HG03103 (cell line): Measurements from ENCODE around the gene RORC.

Experiments used
- ATAC-seq: cut with Tn5 transposase; IDR thresholded peaks from one replicate; pipeline ENCODE4 v1.9.1; 2021; ENCODE audit warnings: low read depth; ENCODE audit not compliant: unreplicated experiment

RORC gene

GRCh38 chr1:151829352-151830046 lies 2.1 kb downstream of the RORC start:
- ATAC-seq = no peak

DNA sequence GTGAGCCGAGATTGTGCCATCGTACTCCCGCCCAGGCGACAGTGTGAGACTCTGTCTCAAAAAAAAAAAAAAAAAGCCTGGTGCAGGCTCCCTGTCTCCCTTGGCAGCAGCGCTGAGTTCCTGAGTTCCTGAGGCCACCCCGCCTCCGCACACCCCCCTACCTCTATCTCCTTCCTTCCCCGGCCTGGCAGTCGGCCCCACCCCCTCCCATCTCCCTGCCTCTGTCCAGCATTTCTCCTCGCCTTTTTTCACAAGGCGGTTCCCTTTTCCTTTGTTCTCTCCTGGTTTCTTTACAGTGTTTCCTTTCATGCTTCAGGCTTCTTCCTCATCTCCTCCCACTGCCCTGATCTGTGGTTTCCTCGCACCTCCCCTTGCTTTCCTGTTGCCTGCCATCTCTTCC lies 2.7 kb downstream of the RORC start:
- ATAC-seq = no peak

- ATAC-seq = no peak
These were observed 3.7 kb downstream of the RORC start for GRCh38 chr1:151827853-151828252.

GRCh38 chr1:151825751-151826660 lies 5.6 kb downstream of the RORC start:
- ATAC-seq = no peak

- ATAC-seq = no peak
These were observed 6.4 kb downstream of the RORC start for GRCh38 chr1:151825204-151825603.

- ATAC-seq = no peak
These were observed 8.4 kb downstream of the RORC start for GRCh38 chr1:151823175-151823574.

- ATAC-seq = no peak
These were observed 9.2 kb downstream of the RORC start for GRCh38 chr1:151822404-151822803.

- no peak for ATAC-seq
These were observed 10.7 kb downstream of the RORC start for GRCh38 chr1:151820940-151821339.

- ATAC-seq = no peak
These were observed 11.5 kb downstream of the RORC start for GRCh38 chr1:151819976-151820623.

- no peak for ATAC-seq
These were observed 12.3 kb downstream of the RORC start for GRCh38 chr1:151819227-151819835.

GRCh38 chr1:151817353-151817730 lies 14.3 kb downstream of the RORC start:
- no peak for ATAC-seq

GRCh38 chr1:151816548-151817352 lies 14.9 kb downstream of the RORC start:
- ATAC-seq = no peak

DNA sequence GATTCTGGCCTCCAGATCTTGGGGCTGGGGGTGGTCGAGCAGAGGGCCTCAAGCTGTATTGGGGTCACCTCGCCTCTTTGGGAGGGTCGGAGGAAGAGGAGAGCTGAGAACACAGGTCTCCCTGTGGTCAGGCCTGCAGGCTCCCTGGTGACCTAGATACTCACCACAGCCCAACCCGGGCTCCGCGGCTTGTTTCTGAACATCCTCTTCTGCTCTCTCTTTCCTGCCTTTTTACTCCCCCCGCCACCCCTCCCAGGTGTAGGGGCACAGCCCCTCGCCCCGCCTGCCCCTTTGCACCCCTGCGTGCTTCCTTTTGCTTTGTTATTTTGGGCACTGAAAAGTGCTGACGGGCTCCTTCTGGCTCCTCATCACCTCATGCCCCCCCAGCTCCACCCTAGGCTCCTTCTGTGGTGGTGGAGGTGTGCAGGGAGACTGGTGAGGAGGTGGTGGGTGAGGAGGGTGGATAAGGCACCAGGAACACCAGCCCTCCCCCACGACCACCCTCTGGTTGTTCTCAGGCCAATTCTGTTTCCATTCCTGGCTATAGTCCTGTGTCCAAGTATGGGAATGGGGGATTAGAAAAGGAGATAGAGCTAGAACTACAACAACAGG lies 15.8 kb downstream of the RORC start:
- no peak for ATAC-seq

DNA sequence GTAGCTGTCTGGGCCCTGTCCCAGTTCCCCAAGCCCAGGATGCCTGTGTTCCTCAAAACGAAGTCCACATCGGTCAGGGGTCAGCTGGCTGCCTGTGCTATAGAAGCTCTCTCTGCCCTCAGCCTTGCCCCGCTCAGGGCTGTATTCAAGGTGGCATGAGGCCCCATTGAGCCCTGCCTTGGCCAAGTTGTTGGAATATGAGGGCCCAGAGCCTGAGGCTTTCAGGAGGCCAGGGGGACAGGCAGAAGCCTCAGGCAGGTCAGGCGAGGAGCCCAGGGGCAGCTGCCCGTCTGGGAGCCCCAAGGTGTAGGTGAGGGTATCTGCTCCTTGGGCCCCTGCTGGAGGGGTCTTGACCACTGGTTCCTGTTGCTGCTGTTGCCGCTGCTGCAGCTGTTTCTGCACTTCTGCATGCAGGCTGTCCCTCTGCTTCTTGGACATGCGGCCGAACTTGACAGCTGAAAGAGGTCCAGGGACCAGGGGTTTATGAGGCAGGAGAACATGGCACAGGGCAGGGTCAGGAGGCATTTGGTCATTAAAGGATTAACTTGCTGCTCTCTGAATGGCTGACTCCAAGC lies 16.5 kb downstream of the RORC start:
- ATAC-seq = no peak

GRCh38 chr1:151814426-151814825 lies 17.2 kb downstream of the RORC start:
- ATAC-seq = no peak

GRCh38 chr1:151813271-151813977 lies 18.2 kb downstream of the RORC start:
- no peak for ATAC-seq

DNA sequence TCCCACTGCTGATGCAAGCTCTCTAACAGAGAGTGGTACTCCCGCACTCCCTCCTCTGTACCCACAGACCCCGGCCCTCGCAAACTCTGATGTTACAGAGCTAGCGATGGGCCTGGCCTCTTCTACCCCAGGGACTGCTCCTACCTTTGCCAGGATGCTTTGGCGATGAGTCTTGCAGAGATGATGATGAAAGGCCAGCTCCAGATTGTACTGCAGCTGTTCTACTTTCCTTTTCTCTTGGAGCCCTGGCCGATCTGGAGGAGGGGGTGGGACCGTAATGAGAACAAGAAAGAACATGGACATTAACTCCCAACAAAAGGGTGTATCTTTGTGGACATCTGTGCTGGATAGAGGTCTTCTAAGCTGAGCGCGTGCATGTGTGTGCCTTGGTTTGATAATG lies 20.4 kb downstream of the RORC start:
- no peak for ATAC-seq

DNA sequence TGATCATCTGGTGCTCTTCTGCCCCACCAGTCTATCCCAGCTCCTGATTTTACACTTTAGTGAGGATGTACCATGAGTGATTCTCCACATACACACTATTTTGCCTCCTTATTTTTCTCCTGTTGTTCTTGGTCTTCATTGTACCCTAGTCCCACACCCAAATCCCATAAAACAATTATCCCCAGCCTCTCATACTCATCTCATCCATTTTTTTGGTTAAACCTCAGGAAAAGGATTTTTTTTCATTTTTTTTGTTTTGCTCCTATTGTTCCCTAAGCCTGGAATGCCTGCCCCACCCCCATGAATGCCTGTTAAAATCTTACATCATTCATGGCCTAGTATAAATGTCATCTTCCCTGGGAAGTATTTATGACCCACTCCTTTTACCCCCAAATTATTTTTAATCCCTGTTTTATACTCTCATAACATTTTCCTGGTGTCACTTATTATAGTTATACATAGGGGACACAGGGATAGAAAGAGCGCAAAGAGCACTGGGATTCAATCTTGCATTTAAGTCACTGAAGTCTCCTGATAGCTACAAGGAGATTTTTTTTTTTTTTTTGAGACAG lies 21.5 kb downstream of the RORC start:
- ATAC-seq = no peak
